B cell (primary cell): ENCODE data around the gene LCOR.

ENCODE experiments used
- CTCF ChIP-seq: fragments of 200-600 bp; IDR thresholded peaks from one replicate; pipeline ENCODE4 v1.8.0; 2022; ENCODE audit warnings: antibody characterized with exemption, mild to moderate bottlenecking
- EZH2 ChIP-seq: IDR thresholded peaks from 2 replicates; pipeline ENCODE4 v1.6.1; 2012; ENCODE audit warnings: borderline replicate concordance, low read depth, mild to moderate bottlenecking, moderate library complexity, low read length; ENCODE audit not compliant: insufficient read depth, poor library complexity, severe bottlenecking

- TF ChIP-seq CTCF (no peak), EZH2 (no peak)
Measured at GRCh38 chr10:96935148-96935547, 103.0 kb downstream of the LCOR start.
